IMR-90 (cell line): ENCODE results near the gene VPS52.

Experiments used
- BHLHE40 ChIP-seq: fragments of 150-350 bp; IDR thresholded peaks from 2 replicates; pipeline ENCODE4 v1.6.1; 2016; ENCODE audit warnings: mild to moderate bottlenecking, low read depth, low read length
- CHD1 ChIP-seq: IDR thresholded peaks from 2 replicates; pipeline ENCODE4 v1.6.1; 2012; ENCODE audit warnings: low read depth, low read length, improper control_type of control experiment
- CTCF ChIP-seq: conservative IDR thresholded peaks from 2 replicates; pipeline ENCODE4 v1.5.1; 2012; ENCODE audit warnings: mild to moderate bottlenecking, low read depth, low read length, improper control_type of control experiment
- MXI1 ChIP-seq: IDR thresholded peaks from 2 replicates; pipeline ENCODE4 v1.6.1; 2012; ENCODE audit warnings: low read depth, mild to moderate bottlenecking, low read length, moderate library complexity, borderline replicate concordance
- NFE2L2 ChIP-seq: fragments of 150-350 bp; IDR thresholded peaks from 2 replicates; pipeline ENCODE4 v1.6.1; 2016; ENCODE audit warnings: low read depth, mild to moderate bottlenecking, low read length
- POLR2A ChIP-seq: IDR thresholded peaks from 2 replicates; pipeline ENCODE4 v1.6.1; 2012; ENCODE audit warnings: mild to moderate bottlenecking, low read depth, low read length
- RAD21 ChIP-seq: IDR thresholded peaks from 2 replicates; pipeline ENCODE4 v1.6.1; 2012; ENCODE audit warnings: low read length, improper control_type of control experiment
- RCOR1 ChIP-seq: IDR thresholded peaks from 2 replicates; pipeline ENCODE4 v1.6.1; 2012; ENCODE audit warnings: mild to moderate bottlenecking, low read length, improper control_type of control experiment; ENCODE audit not compliant: insufficient replicate concordance

GRCh38 chr6:33279971-33280511 is 8.4 kb upstream of the VPS52 start:
- TF ChIP-seq CTCF (peak; percentile 83), POLR2A (no peak), MXI1 (no peak), BHLHE40 (no peak), NFE2L2 (no peak), RAD21 (peak; percentile 72), CHD1 (no peak), RCOR1 (no peak)
